ENCODE measurements around the gene LOXL3. TPM values are rescaled to one million over a fixed set of nuclear protein-coding genes. Genes with fewer than 3 reads are reported as not detected.

LOXL3 gene, protein sequence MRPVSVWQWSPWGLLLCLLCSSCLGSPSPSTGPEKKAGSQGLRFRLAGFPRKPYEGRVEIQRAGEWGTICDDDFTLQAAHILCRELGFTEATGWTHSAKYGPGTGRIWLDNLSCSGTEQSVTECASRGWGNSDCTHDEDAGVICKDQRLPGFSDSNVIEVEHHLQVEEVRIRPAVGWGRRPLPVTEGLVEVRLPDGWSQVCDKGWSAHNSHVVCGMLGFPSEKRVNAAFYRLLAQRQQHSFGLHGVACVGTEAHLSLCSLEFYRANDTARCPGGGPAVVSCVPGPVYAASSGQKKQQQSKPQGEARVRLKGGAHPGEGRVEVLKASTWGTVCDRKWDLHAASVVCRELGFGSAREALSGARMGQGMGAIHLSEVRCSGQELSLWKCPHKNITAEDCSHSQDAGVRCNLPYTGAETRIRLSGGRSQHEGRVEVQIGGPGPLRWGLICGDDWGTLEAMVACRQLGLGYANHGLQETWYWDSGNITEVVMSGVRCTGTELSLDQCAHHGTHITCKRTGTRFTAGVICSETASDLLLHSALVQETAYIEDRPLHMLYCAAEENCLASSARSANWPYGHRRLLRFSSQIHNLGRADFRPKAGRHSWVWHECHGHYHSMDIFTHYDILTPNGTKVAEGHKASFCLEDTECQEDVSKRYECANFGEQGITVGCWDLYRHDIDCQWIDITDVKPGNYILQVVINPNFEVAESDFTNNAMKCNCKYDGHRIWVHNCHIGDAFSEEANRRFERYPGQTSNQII
- total RNA-seq = 76.8 and 97.7 TPM in 2 replicates

DNA sequence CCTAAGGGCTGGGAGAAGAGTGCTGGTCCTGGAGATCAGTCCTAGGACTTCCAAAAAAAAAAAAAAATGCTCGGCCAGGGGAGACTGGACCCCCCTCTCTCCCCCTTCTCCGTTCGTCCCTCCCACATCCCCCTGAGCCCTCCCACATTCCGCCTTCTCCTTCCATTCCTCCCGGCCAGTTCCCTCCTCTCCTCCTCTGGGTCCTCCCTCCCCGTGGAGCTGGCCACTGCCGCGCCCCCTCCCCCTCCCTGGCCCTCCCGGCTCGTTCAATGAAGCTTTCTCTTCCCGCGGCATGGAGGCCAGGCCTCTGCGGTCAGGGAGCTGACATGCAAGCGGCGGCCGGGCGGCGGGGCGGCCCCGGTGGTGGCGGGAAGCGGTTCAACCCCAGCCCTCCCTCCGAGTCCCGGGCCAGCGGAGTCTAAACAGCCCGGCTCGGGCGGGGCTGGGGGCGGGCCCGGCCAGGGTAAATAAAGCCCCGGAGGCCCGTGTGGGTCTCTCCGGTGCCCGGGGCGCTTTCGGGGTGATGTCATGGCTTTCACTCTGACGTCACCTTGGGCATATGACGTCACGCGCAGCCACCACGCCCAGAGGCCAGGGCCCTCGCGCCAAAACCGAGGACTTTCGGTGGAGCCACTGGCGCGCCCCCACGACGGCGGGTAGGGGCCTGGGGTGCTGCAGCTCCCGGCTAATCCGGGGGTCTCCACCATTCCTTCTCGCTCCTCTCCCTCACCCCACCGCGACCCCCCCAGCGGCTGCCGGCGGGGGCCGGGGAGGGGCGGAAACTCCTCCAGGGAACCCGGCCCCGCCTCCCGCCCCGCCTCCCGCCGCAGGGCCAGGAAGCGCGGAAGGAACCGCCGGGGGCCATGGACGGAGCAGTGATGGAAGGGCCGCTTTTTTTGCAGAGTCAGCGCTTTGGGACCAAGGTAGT is at the start of gene LOXL3, which contains the start of gene DOK1:
TSS of gene LOXL3 (minus strand) at position 51 of the 928 bp plus-strand sequence. CDS start 1,308 bp downstream, outside the sequence.
TSS of gene DOK1 (plus strand) at position 829 of the 928 bp plus-strand sequence. CDS start at position 864, 35 bp downstream.

DNA sequence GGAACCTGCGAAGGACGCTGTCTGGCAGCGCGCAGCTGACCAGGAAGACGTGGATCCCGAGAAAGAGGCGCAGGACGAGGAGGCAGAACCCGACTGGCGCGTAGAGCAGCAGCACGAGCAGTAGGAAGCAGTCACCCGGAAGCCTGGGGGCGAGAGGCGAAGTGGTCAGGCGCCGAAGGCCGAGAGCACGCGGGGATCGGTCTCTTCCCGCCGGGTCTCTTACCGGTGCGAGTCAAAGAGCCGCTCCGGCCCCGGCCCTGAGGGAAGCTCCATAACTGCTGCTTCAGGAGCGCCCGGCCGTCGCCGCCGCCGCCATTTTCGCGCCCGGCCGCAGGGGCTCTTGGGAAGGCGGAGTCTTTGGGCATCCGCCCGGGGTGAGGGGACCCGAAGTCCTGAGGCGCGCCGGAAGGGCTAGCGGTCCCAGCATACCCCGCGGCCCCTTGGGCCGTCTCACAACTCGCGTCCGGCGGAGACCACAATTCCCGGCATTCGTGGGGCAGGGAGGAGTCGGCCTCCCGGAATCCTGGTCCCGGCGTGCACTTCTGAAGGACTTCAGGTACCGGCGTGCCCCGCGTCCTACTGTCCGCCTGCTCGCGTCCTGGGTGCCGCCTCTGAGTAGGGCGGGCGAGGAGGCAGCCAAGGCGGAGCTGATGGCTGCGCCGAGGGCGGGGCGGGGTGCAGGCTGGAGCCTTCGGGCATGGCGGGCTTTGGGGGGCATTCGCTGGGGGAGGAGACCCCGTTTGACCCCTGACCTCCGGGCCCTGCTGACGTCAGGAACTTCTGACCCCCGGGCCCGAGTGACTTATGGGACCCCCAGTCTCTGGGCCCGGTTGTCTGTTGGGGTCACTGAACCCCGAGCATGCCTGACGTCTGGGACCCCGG is 24.1 kb downstream of the LOXL3 start, which contains the start of the genes AUP1 and HTRA2:
TSS of gene AUP1 (minus strand) at position 350 of the 882 bp plus-strand sequence. CDS start at position 273, 77 bp downstream.
TSS of gene HTRA2 (plus strand) at position 577 of the 882 bp plus-strand sequence. CDS start at position 651, 74 bp downstream.

DNA sequence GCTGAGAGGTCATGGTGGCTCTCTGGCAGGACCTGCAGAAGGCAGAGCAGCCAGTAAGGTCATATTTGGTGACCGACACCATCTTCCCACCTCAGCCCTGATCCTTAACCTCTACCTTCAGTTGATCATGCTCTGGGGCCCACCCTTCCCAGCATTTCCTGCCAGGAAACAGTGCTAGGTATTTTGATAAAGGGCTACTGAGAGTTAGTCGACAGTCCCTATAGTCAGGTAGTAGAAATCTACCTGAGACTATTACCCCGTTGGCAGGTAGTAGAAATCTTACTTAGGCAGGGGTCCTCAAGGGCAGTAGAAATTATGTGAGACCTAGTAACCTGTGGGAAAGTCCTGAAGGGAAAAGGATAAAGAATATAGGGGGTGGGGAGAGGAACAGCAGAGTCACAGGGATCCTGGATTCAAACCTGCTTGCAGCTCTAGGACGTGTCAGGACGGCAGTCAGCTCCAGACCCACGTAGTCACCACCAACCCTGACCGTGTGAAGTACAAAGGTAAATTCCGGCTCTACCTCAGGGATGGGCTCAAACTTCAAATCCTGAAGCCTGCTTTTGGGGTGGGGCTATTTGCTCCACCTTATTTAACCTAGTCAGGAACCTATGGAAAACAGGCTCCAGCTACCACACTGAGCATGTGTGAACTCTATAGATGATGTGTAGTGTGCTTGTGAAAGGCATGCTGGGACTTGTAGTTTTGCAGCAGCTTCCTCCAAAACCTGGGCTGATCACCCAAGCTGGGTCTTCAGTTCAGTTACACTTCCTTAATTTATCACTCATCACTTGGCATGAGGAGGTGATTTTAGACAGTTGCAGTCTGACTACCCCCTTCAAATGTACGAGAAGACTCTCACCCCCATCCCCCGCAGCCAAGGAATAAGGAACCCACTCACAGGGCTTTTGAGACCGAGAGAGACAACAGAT is 27.8 kb downstream of the LOXL3 start, which contains the start of gene DQX1:
TSS of gene DQX1 (minus strand) at position 515 of the 932 bp plus-strand sequence. CDS start at position 13, 502 bp downstream.

DNA sequence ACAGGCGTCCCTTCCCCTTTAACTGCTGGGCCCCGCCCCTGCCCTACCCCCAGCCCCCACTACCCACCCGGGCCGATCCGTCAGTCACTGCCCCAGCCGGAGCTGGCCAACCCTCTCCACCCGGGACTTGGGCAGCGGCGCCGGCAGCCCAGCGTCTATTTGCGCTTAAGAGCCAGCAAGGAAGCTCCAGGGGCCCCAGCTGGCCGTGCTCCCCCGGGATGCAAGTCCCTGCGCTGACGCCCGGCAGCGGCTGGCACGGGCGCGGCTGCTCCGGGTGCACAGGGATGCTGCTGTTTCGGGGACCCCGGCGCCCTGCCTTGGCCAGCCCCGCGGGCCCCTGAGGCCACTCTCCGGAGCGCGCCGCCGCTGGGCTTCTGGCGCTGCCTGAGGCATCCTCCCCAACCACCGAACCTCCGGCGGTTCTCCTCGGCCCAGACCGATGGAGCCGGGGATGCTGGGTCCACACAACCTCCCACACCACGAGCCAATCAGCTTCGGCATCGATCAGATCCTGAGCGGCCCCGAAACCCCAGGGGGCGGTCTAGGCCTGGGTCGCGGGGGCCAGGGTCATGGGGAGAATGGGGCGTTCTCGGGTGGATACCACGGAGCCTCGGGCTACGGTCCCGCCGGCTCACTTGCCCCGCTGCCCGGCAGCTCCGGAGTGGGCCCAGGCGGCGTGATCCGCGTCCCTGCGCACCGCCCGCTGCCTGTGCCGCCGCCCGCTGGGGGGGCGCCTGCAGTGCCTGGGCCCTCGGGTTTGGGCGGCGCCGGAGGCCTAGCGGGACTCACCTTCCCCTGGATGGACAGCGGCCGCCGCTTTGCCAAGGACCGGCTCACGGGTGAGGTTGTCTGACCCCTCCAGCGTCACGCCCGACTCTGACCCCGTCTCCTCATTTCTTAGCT is 39.1 kb downstream of the LOXL3 start, which contains the start of gene TLX2:
TSS of gene TLX2 (plus strand) at position 83 of the 903 bp plus-strand sequence. CDS start at position 440, 357 bp downstream.

DNA sequence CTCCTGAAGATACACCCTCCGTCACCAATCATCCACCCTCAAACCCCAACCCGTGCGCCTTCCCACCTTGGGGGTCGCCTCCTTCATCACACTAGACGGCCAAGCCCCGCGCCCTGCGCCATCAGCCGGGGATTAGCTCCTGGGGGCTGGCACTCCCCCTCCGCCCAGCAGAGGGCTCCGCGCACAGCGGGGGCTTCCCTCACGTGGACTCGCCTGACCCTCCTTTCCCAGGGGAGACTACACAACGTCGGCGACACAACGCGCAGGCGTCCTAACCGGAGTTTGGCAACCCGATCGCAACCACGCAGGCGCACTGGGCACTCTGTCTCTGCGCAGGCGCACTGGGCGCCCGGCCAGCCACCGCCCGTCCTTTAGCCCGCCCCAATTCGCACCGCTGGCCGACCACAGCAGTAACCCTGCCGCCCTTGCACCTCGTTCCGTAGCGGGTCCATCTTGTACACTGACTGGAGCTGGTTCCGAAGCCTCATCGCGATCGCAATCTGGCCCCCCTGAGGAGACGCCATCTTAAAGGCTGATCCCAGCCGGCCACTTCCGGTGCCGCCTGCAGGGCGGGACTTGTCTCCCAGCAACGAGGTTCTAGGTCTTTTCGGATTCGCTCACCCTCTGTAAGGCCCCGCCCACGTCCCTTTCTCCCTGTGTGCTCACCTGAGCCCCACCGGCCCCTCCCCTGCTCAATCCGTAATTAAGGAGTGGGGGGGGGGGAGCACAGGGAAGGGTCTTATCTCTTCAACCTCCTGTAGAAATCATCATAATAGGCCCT is 46.4 kb downstream of the LOXL3 start, which contains the start of gene PCGF1:
TSS of gene PCGF1 (minus strand) at position 551 of the 781 bp plus-strand sequence. CDS start at position 524, 27 bp downstream.

DNA sequence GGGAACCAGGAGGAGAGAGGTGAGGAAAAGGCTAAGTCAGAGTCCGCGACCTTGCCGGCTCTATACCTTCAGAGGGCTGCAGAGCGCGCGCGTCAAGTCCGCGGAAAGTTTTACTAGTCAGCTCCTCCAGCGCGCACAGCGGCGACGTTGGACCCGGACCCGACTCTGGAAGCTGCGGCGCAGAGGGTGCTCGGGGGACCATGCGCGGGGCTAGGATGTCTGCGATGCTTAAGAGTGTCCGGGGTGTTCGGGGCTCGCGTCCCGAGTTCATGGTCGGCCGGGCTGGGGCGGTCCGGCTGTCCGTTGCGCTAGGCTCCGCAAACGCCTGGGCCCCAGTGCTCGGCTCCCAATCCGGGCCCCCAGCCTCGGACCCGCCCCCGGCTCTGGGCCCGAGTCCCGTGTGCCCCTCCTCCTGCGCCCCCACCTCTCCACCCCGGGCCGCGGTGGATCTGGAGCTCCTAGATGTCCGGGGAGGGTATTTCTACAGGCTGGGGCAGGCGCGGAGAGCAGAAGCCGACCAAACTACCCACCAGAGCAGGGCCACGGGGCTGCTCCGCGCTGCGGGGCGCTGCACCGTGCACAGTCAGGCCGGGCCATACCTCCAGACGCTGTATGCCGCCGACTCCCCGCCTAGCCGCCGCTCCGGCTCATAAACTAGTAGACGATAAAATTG is 54.3 kb downstream of the LOXL3 start, which contains the start of gene LBX2:
TSS of gene LBX2 (minus strand) at position 337 of the 673 bp plus-strand sequence. CDS start at position 271, 66 bp downstream.

DNA sequence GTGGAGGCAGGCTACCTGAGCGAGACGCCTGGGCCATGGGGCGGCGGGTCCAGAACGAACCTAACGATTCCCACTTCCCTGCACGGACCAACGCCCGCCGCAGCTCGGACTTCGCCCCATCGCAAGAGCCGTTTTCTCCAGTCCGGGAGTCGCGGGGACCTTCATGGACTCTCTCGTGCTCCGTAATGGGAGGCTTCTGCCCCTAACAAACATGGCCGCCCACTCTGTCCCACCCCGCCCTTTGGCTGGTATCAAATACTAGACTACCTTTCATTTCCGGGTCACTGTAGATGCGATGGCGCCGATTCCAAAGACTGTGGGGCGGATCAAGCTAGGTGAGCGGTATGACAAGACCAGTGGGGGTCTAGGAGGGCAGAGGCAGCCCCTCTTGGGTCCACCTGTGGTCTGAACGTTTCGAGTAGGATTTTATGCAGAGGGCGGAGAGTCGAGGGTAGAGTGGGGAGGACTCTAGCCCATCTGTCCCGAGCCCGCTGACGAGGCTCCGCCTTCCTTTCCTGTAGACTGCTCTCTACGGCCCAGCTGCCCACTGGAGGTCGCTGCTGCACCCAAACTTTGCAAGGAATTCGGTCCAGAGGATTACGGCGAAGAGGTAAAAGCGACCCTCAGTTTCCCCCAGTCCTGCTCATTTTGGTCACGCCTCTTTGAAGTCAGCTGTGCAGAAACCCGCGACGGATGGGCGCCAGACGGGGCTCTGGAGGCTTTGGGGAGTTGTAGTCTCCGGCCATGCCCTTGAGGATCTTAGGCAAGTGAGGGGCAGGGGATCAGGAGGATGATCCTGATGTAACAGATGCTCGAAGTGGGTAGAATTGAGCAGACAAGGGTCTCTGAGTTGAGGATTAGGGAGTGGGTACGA is 70.7 kb downstream of the LOXL3 start, which contains the start of the genes CCDC142 and TTC31:
TSS of gene CCDC142 (minus strand) at position 198 of the 874 bp plus-strand sequence. CDS start at position 37, 161 bp downstream.
TSS of gene TTC31 (plus strand) at position 281 of the 874 bp plus-strand sequence. CDS start at position 296, 15 bp downstream.

Other genes starting within 250 kb of the LOXL3 start
- gene SLC4A5, start 210.5 kb downstream of the LOXL3 start, total RNA-seq = under 0.01 and 0.16 TPM in 2 replicates
- 113 and 118 TPM in 2 replicates for gene DCTN1, start 173.6 kb downstream of the LOXL3 start, total RNA-seq
- under 0.01 and 0.49 TPM in 2 replicates for gene C2orf81, start 132.3 kb downstream of the LOXL3 start, total RNA-seq
- gene WDR54, start 132.2 kb downstream of the LOXL3 start, total RNA-seq = 30.6 and 40.4 TPM in 2 replicates
- 14.4 and 17.7 TPM in 2 replicates for gene RTKN, start 112.0 kb downstream of the LOXL3 start, total RNA-seq
- gene INO80B, start 98.9 kb downstream of the LOXL3 start, total RNA-seq = 7.5 and 23.3 TPM in 2 replicates
- gene WBP1, start 95.5 kb downstream of the LOXL3 start, total RNA-seq = 63.4 and 67.9 TPM in 2 replicates
- gene MOGS, start 88.6 kb downstream of the LOXL3 start, total RNA-seq = 78.3 and 84.1 TPM in 2 replicates
- gene MRPL53, start 81.3 kb downstream of the LOXL3 start, total RNA-seq = 28.7 and 37.1 TPM in 2 replicates
- gene CCDC142, start 70.9 kb downstream of the LOXL3 start, total RNA-seq = 6.0 and 11.0 TPM in 2 replicates
- gene TTC31, start 70.9 kb downstream of the LOXL3 start, total RNA-seq = 16.8 and 20.0 TPM in 2 replicates
- 1.6 and 2.1 TPM in 2 replicates for gene LBX2, start 54.3 kb downstream of the LOXL3 start, total RNA-seq
- gene PCGF1, start 46.2 kb downstream of the LOXL3 start, total RNA-seq = 8.6 and 13.2 TPM in 2 replicates
- not detected in 2 replicates for gene TLX2, start 39.5 kb downstream of the LOXL3 start, total RNA-seq
- gene DQX1, start 27.7 kb downstream of the LOXL3 start, total RNA-seq = not detected in 2 replicates
- 77.1 and 80.5 TPM in 2 replicates for gene AUP1, start 24.2 kb downstream of the LOXL3 start, total RNA-seq
- 10.9 and 32.0 TPM in 2 replicates for gene HTRA2, start 24.0 kb downstream of the LOXL3 start, total RNA-seq
- gene DOK1, start 778 bp upstream of the LOXL3 start, total RNA-seq = 27.6 and 30.6 TPM in 2 replicates
- not detected in 2 replicates for gene M1AP, start 94.4 kb upstream of the LOXL3 start, total RNA-seq
- gene SEMA4F, start 100.3 kb upstream of the LOXL3 start, total RNA-seq = 7.0 and 9.9 TPM in 2 replicates

Data from cardiac atrium fibroblast (primary cell).